ENCODE results near the gene ZNF608. TPM values are rescaled to one million over a fixed set of nuclear protein-coding genes. Genes with fewer than 3 reads are reported as not detected.
A peak's percentile ranks its signal among the peaks of the same experiment; 100 is the strongest.

Gene ZNF608, protein sequence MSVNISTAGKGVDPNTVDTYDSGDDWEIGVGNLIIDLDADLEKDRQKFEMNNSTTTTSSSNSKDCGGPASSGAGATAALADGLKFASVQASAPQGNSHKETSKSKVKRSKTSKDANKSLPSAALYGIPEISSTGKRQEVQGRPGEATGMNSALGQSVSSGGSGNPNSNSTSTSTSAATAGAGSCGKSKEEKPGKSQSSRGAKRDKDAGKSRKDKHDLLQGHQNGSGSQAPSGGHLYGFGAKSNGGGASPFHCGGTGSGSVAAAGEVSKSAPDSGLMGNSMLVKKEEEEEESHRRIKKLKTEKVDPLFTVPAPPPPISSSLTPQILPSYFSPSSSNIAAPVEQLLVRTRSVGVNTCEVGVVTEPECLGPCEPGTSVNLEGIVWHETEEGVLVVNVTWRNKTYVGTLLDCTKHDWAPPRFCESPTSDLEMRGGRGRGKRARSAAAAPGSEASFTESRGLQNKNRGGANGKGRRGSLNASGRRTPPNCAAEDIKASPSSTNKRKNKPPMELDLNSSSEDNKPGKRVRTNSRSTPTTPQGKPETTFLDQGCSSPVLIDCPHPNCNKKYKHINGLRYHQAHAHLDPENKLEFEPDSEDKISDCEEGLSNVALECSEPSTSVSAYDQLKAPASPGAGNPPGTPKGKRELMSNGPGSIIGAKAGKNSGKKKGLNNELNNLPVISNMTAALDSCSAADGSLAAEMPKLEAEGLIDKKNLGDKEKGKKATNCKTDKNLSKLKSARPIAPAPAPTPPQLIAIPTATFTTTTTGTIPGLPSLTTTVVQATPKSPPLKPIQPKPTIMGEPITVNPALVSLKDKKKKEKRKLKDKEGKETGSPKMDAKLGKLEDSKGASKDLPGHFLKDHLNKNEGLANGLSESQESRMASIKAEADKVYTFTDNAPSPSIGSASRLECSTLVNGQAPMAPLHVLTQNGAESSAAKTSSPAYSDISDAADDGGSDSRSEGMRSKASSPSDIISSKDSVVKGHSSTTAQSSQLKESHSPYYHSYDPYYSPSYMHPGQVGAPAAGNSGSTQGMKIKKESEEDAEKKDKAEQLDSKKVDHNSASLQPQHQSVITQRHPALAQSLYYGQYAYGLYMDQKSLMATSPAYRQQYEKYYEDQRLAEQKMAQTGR (N-terminal part only)
- total RNA-seq (2022) (7.3 and 8.4 TPM in 2 replicates), Bru-seq, nascent RNA (percentile 60 among the genes with signal in this experiment), BruChase-seq, experiment 1, labeled RNA remaining after a 6-hour chase (percentile 47 among the genes with signal in this experiment), BruChase-seq, experiment 2, labeled RNA remaining after a 2-hour chase (percentile 50 among the genes with signal in this experiment)
- long read RNA-seq, full-length matches to known transcripts = 1 of 3 reads
- long read RNA-seq, partial matches to known transcripts = 0 of 3 reads
- long read RNA-seq, other reads (novel, unspliced or antisense) = 2 of 3 reads

DNA sequence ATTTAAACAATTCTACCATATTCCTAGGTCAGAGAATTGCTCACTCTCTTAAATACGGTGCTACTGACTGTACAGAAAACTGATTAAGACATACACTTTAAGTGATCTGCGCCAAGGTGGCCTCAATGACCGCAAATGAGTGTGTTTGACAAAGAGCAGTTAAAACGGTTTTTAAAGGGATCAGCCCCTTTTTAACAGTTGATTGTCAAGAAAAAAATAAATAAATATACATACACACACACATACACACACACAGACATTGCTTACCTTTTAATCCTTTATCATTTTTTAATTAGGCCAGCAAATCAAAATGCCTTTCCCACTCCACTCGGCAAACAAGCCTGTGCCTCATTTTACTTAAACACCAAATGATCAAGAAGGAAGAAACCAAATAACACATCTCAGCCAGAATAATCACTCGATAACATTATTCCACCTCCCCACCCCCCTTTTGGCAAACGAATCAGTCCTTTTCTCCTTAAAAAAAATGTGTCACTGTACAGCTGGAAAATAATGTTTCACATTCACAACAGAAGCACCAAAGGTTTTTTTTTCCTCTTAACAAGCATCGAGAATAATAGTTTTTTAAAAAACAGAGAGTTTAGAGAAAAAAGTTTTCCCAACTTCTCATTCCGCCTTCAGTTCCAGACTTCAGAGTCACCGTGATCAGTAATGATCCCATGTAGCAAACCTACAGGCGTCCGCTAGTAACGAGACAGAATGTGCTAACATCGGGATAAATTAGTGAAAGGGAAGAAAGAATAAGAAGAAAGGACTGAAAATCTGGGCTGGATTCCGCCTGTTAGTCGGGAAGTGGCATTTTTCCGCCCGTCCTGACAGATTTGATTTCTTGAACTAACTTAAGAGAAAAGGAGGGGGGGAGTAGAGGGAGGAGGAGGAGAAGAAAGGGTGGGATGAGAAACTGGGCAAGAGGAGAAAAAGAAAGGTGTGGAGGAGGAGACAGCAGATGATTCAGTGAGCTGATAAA is at the start of gene ZNF608:
ZNF608 (minus strand) TSS at position 712 of the 988 bp plus-strand sequence. CDS start 1,650 bp downstream, outside the sequence.
- no TSS peak for BruUV-seq (replicated peaks)
- no peak for DNase-seq
- Mint-ChIP-seq H3K27me3 (ENCODE audit: unreplicated experiment) (no peaks in the 10 kb centered on the region), H3K27ac (ENCODE audit: unreplicated experiment) (peak within 1 kb of the TSS; percentile 96), H3K9me3 (ENCODE audit: low read depth, unreplicated experiment) (no peaks in the 10 kb centered on the region), H3K4me1 (ENCODE audit: low read depth, unreplicated experiment) (peaks cover 18% of the 10 kb centered on the region), H3K4me3 (ENCODE audit: low read depth, unreplicated experiment) (peak within 1 kb of the TSS; percentile 80), H3K36me3 (ENCODE audit: insufficient read depth, unreplicated experiment) (peaks cover 37% of the 10 kb centered on the region)
- intact Hi-C loops (cut with micrococcal nuclease; ENCODE audit: unreplicated experiment) = loop anchor here (5.0 to 10.0 kb wide), 6 partner anchors 269 to 1089 kb away; no protein-coding TSS in a partner anchor
- CTCF ChIA-PET = interaction anchor here (0.6 to 1.2 kb wide), 5 partner anchors 85 to 665 kb away, joined by 3 to 8 read pairs (median 4); no protein-coding TSS in a partner anchor
- no peak for TF ChIP-seq CTCF (IDR thresholded peaks at IDR 0.05; ENCODE audit: unreplicated experiment)

DNA sequence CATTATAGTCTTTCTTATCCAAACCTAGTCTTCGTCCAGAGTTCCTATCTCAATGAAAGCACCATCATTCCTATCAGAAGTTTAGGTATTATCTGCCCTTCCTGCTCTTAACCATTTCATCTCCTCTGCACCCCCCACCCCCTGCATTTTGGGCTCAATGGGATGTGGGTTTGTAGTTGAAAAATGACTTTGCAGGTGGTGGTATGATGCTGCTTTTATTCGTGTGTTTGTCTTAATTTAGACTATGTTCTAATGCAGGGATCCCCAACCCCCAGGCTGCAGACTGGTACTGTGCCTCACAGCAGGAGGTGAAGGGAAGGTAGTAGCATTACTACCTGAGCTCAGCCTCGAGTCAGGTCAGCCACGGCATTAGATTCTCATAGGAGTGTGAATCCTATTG is 49.4 kb upstream of the ZNF608 start:
- no peaks in the 10 kb centered on the region for H3K9me3 Mint-ChIP-seq (ENCODE audit: low read depth, unreplicated experiment)
- CTCF ChIA-PET = no interaction called here
- DNase-seq = no peak
- BruUV-seq (replicated peaks) = no TSS peak
- H3K36me3 Mint-ChIP-seq (ENCODE audit: insufficient read depth, unreplicated experiment) = peaks cover 7% of the 10 kb centered on the region
- intact Hi-C loops (cut with micrococcal nuclease; ENCODE audit: unreplicated experiment) = no loop called here
- H3K27ac Mint-ChIP-seq (ENCODE audit: unreplicated experiment) = no peak overlapping the region
- peaks cover 18% of the 10 kb centered on the region for H3K4me1 Mint-ChIP-seq (ENCODE audit: low read depth, unreplicated experiment)
- no peak overlapping the region for H3K4me3 Mint-ChIP-seq (ENCODE audit: low read depth, unreplicated experiment)
- H3K27me3 Mint-ChIP-seq (ENCODE audit: unreplicated experiment) = no peaks in the 10 kb centered on the region
- no peak for TF ChIP-seq CTCF (IDR thresholded peaks at IDR 0.05; ENCODE audit: unreplicated experiment)

- no TSS peak for BruUV-seq (replicated peaks)
- no peaks in the 10 kb centered on the region for H3K9me3 Mint-ChIP-seq (ENCODE audit: low read depth, unreplicated experiment)
- intact Hi-C loops (cut with micrococcal nuclease; ENCODE audit: unreplicated experiment) = loop anchor here (2.0 to 5.0 kb wide), 2 partner anchors 42 to 129 kb away; no protein-coding TSS in a partner anchor
- H3K36me3 Mint-ChIP-seq (ENCODE audit: insufficient read depth, unreplicated experiment) = peaks cover 7% of the 10 kb centered on the region
- DNase-seq = no peak
- H3K27me3 Mint-ChIP-seq (ENCODE audit: unreplicated experiment) = no peaks in the 10 kb centered on the region
- no peak for TF ChIP-seq CTCF (IDR thresholded peaks at IDR 0.05; ENCODE audit: unreplicated experiment)
- H3K27ac Mint-ChIP-seq (ENCODE audit: unreplicated experiment) = peak overlapping the region; percentile 80
- peaks cover 32% of the 10 kb centered on the region for H3K4me1 Mint-ChIP-seq (ENCODE audit: low read depth, unreplicated experiment)
- no peak overlapping the region for H3K4me3 Mint-ChIP-seq (ENCODE audit: low read depth, unreplicated experiment)
- CTCF ChIA-PET = interaction anchor here (0.7 to 1.3 kb wide), 2 partner anchors 42 to 151 kb away, joined by 6 to 9 read pairs; no protein-coding TSS in a partner anchor
Measured at GRCh38 chr5:124790895-124791732, 44.7 kb upstream of the ZNF608 start.

Measured in Calu3 (cell line).